HG03565 (cell line): ENCODE results near the gene PNISR.
A peak's percentile ranks its signal among the peaks of the same experiment; 100 is the strongest.
"Not testable (repeated sequence)": the region's sequence is repeated elsewhere in the genome, so short reads cannot be mapped to it uniquely, and the experiment has no call there.

ENCODE experiments used
- ATAC-seq: cut with Tn5 transposase; IDR thresholded peaks from one replicate; pipeline ENCODE4 v1.9.1; 2021; ENCODE audit warnings: mild to moderate bottlenecking, moderate library complexity; ENCODE audit not compliant: unreplicated experiment

Gene PNISR

GRCh38 chr6:99424761-99425646 is at the start of gene PNISR:
PNISR (minus strand) TSS chr6:99425308; CDS start chr6:99414659, 10,649 bp downstream.
- peak; percentile 85 for ATAC-seq

- no peak for ATAC-seq
These were observed 48.6 kb upstream of the PNISR start for GRCh38 chr6:99473730-99474129.

- ATAC-seq = no peak
These were observed 46.5 kb upstream of the PNISR start for GRCh38 chr6:99471638-99472037.

- ATAC-seq = peak; percentile 58
These were observed 42.5 kb upstream of the PNISR start for GRCh38 chr6:99467509-99468106.

GRCh38 chr6:99459133-99459532 is 34.0 kb upstream of the PNISR start:
- not testable (repeated sequence) for ATAC-seq

GRCh38 chr6:99458319-99458718 is 33.2 kb upstream of the PNISR start:
- ATAC-seq = no peak

GRCh38 chr6:99446076-99446475 is 21.0 kb upstream of the PNISR start:
- ATAC-seq = no peak

GRCh38 chr6:99434702-99435530 is 9.8 kb upstream of the PNISR start:
- peak; percentile 85 for ATAC-seq

GRCh38 chr6:99432877-99433276 is 7.8 kb upstream of the PNISR start:
- no peak for ATAC-seq

GRCh38 chr6:99431901-99432300 is 6.8 kb upstream of the PNISR start:
- no peak for ATAC-seq

- no peak for ATAC-seq
These were observed 2.9 kb upstream of the PNISR start for GRCh38 chr6:99427988-99428387.

GRCh38 chr6:99426451-99426757 is 1.3 kb upstream of the PNISR start:
- ATAC-seq = no peak

- peak; percentile 33 for ATAC-seq
These were observed 741 bp upstream of the PNISR start for GRCh38 chr6:99425647-99426450.

GRCh38 chr6:99424022-99424421 is 1.1 kb downstream of the PNISR start:
- ATAC-seq = no peak

- no peak for ATAC-seq
These were observed 2.2 kb downstream of the PNISR start for GRCh38 chr6:99422912-99423311.

- peak; percentile 84 for ATAC-seq
These were observed 8.0 kb downstream of the PNISR start for GRCh38 chr6:99416892-99417767.

GRCh38 chr6:99416226-99416625 is 8.9 kb downstream of the PNISR start:
- ATAC-seq = no peak

- no peak for ATAC-seq
These were observed 9.7 kb downstream of the PNISR start for GRCh38 chr6:99415446-99415845.

- ATAC-seq = no peak
These were observed 13.0 kb downstream of the PNISR start for GRCh38 chr6:99412065-99412464.

- ATAC-seq = no peak
These were observed 15.4 kb downstream of the PNISR start for GRCh38 chr6:99409672-99410071.
